IMR-90 (cell line): ENCODE measurements around the gene SIGLEC14. TPM values are rescaled to one million over a fixed set of nuclear protein-coding genes. Genes with fewer than 3 reads are reported as not detected.

Source experiments
- ATAC-seq: fragments of 200-7000 bp; cut with Tn5 transposase; 2 replicates; pipeline ENCODE4 v1.9.1; 2020; ENCODE audit warnings: low read depth, mild to moderate bottlenecking, moderate library complexity
- BruUV-seq: library from RNA; stranded (reverse); fragments of 400-500 nt; replicated peaks from 2 replicates; lab custom pipeline; 2021; lab: Mats Ljungman, UMichigan
- CTCF ChIA-PET: fragments of 300-600 bp; formaldehyde crosslinking; extraction: SDS; loops from one replicate; lab custom pipeline; 2021; ENCODE audit warnings: antibody characterized with exemption; lab: Yijun Ruan, JAX
- POLR2A ChIA-PET: fragments of 300-600 bp; sonication (Branson Sonifier 250); formaldehyde crosslinking; loops from one replicate; lab custom pipeline; 2022; ENCODE audit warnings: antibody characterized with exemption; ENCODE audit not compliant: unreplicated experiment; lab: Charles Lee
- DNase-seq: peaks from one replicate; pipeline ENCODE4 v3.0.0; 2013
- H2AFZ ChIP-seq: replicated peaks from 2 replicates; pipeline ENCODE3; 2013; ENCODE audit warnings: low read length, mild to moderate bottlenecking; ENCODE audit not compliant: poor library complexity
- H2AK5ac ChIP-seq: 2 replicates; pipeline ENCODE4 v1.6.1; 2013; ENCODE audit warnings: low read depth, low read length, inconsistent platforms
- H2AK9ac ChIP-seq: replicated peaks from 2 replicates; pipeline ENCODE3; 2013; ENCODE audit warnings: mild to moderate bottlenecking, low read depth, low read length, moderate library complexity; ENCODE audit not compliant: poor library complexity
- H2BK120ac ChIP-seq: 2 replicates; pipeline ENCODE4 v1.6.1; 2013; ENCODE audit warnings: low read depth, low read length, inconsistent platforms
- H2BK15ac ChIP-seq: 3 replicates; pipeline ENCODE4 v1.6.1; 2013; ENCODE audit warnings: low read depth, low read length, inconsistent platforms
- H2BK20ac ChIP-seq: 2 replicates; pipeline ENCODE4 v1.6.1; 2013; ENCODE audit warnings: low read depth, mild to moderate bottlenecking, inconsistent platforms, low read length, moderate library complexity
- H2BK5ac ChIP-seq: 2 replicates; pipeline ENCODE4 v1.6.1; 2013; ENCODE audit warnings: mild to moderate bottlenecking, low read depth, low read length, inconsistent platforms; ENCODE audit not compliant: poor library complexity, severe bottlenecking
- H3K14ac ChIP-seq: replicated peaks from 2 replicates; pipeline ENCODE4 v1.6.1; 2013; ENCODE audit warnings: low read depth, low read length, inconsistent platforms
- H3K18ac ChIP-seq: 2 replicates; pipeline ENCODE4 v1.6.1; 2013; ENCODE audit warnings: low read depth, low read length, control low read depth
- H3K23ac ChIP-seq: 2 replicates; pipeline ENCODE4 v1.6.1; 2013; ENCODE audit warnings: low read depth, low read length, inconsistent platforms
- H3K27ac ChIP-seq: 2 replicates; pipeline ENCODE4 v1.5.1; 2013; ENCODE audit warnings: mild to moderate bottlenecking, control low read depth, low read length; ENCODE audit not compliant: insufficient read depth
- H3K27me3 ChIP-seq: 2 replicates; pipeline ENCODE4 v1.6.1; 2013; ENCODE audit warnings: low read length; ENCODE audit not compliant: control insufficient read depth, insufficient read depth
- H3K36me3 ChIP-seq: 2 replicates; pipeline ENCODE4 v1.6.1; 2013; ENCODE audit warnings: low read length, mixed read lengths; ENCODE audit not compliant: control insufficient read depth, insufficient read depth
- H3K4ac ChIP-seq: 2 replicates; pipeline ENCODE4 v1.6.1; 2013; ENCODE audit warnings: low read depth, low read length, inconsistent platforms
- H3K4me1 ChIP-seq: 2 replicates; pipeline ENCODE4 v1.6.1; 2013; ENCODE audit warnings: low read length, mixed read lengths; ENCODE audit not compliant: control insufficient read depth, insufficient read depth
- H3K4me2 ChIP-seq: 2 replicates; pipeline ENCODE4 v1.6.1; 2013; ENCODE audit warnings: low read depth, mild to moderate bottlenecking, control low read depth, low read length, moderate library complexity
- H3K4me3 ChIP-seq: 2 replicates; pipeline ENCODE4 v1.5.1; 2013; ENCODE audit warnings: low read depth, mild to moderate bottlenecking, control low read depth, low read length, moderate library complexity; ENCODE audit not compliant: insufficient read depth
- H3K56ac ChIP-seq: 2 replicates; pipeline ENCODE4 v1.6.1; 2013; ENCODE audit warnings: low read length, inconsistent platforms; ENCODE audit not compliant: insufficient read depth; ENCODE audit errors: extremely low read depth
- H3K79me1 ChIP-seq, 2 experiments: 2 replicates each; pipeline ENCODE4 v1.6.1; 2013; ENCODE audit warnings: low read length in 2 of 2, inconsistent platforms in 1 of 2, low read depth in 1 of 2
- H3K9ac ChIP-seq: 2 replicates; pipeline ENCODE4 v1.6.1; 2013; ENCODE audit warnings: low read depth, low read length, control low read depth
- H3K9me1 ChIP-seq: 2 replicates; pipeline ENCODE4 v1.6.1; 2013; ENCODE audit warnings: low read length, inconsistent platforms; ENCODE audit not compliant: insufficient read depth
- H3K9me3 ChIP-seq: 2 replicates; pipeline ENCODE4 v1.6.1; 2013; ENCODE audit warnings: low read length; ENCODE audit not compliant: control insufficient read depth, insufficient read depth
- H4K20me1 ChIP-seq: 2 replicates; pipeline ENCODE4 v1.6.1; 2013; ENCODE audit warnings: low read length, inconsistent platforms; ENCODE audit not compliant: insufficient read depth
- H4K5ac ChIP-seq: 2 replicates; pipeline ENCODE4 v1.6.1; 2013; ENCODE audit warnings: mild to moderate bottlenecking, low read depth, low read length, control low read depth
- H4K8ac ChIP-seq, 2 experiments: 2 replicates each; pipeline ENCODE4 v1.6.1; 2013; ENCODE audit warnings: low read depth in 2 of 2, low read length in 2 of 2, control low read depth in 1 of 2, inconsistent platforms in 1 of 2
- H4K91ac ChIP-seq: 2 replicates; pipeline ENCODE4 v1.6.1; 2013; ENCODE audit warnings: low read depth, low read length, inconsistent platforms; ENCODE audit not compliant: insufficient read depth
- BHLHE40 ChIP-seq: fragments of 150-350 bp; IDR thresholded peaks from 2 replicates; pipeline ENCODE4 v1.6.1; 2016; ENCODE audit warnings: mild to moderate bottlenecking, low read depth, low read length
- CEBPB ChIP-seq: IDR thresholded peaks from 2 replicates; pipeline ENCODE4 v1.6.1; 2012; ENCODE audit warnings: low read depth, low read length, improper control_type of control experiment
- CHD1 ChIP-seq: IDR thresholded peaks from 2 replicates; pipeline ENCODE4 v1.6.1; 2012; ENCODE audit warnings: low read depth, low read length, improper control_type of control experiment
- CTCF ChIP-seq: conservative IDR thresholded peaks from 2 replicates; pipeline ENCODE4 v1.5.1; 2012; ENCODE audit warnings: mild to moderate bottlenecking, low read depth, low read length, improper control_type of control experiment
- ELK1 ChIP-seq: fragments of 150-350 bp; IDR thresholded peaks from 2 replicates; pipeline ENCODE4 v1.6.1; 2016; ENCODE audit warnings: low read depth, mild to moderate bottlenecking, low read length, moderate library complexity, borderline replicate concordance
- FOS ChIP-seq: fragments of 150-350 bp; IDR thresholded peaks from 2 replicates; pipeline ENCODE4 v1.6.1; 2016; ENCODE audit warnings: low read depth, low read length
- MAFK ChIP-seq: IDR thresholded peaks from 2 replicates; pipeline ENCODE4 v1.6.1; 2012; ENCODE audit warnings: low read depth, low read length, improper control_type of control experiment
- MAZ ChIP-seq: IDR thresholded peaks from 2 replicates; pipeline ENCODE4 v1.6.1; 2012; ENCODE audit warnings: low read depth, mild to moderate bottlenecking, low read length, improper control_type of control experiment, moderate library complexity, borderline replicate concordance
- MXI1 ChIP-seq: IDR thresholded peaks from 2 replicates; pipeline ENCODE4 v1.6.1; 2012; ENCODE audit warnings: low read depth, mild to moderate bottlenecking, low read length, moderate library complexity, borderline replicate concordance
- NFE2L2 ChIP-seq: fragments of 150-350 bp; IDR thresholded peaks from 2 replicates; pipeline ENCODE4 v1.6.1; 2016; ENCODE audit warnings: low read depth, mild to moderate bottlenecking, low read length
- POLR2A ChIP-seq: IDR thresholded peaks from 2 replicates; pipeline ENCODE4 v1.6.1; 2012; ENCODE audit warnings: mild to moderate bottlenecking, low read depth, low read length
- RAD21 ChIP-seq: IDR thresholded peaks from 2 replicates; pipeline ENCODE4 v1.6.1; 2012; ENCODE audit warnings: low read length, improper control_type of control experiment
- RCOR1 ChIP-seq: IDR thresholded peaks from 2 replicates; pipeline ENCODE4 v1.6.1; 2012; ENCODE audit warnings: mild to moderate bottlenecking, low read length, improper control_type of control experiment; ENCODE audit not compliant: insufficient replicate concordance
- RFX5 ChIP-seq: IDR thresholded peaks from 2 replicates; pipeline ENCODE4 v1.8.0; 2012; ENCODE audit warnings: low read depth, mild to moderate bottlenecking, low read length, moderate library complexity
- SMC3 ChIP-seq: fragments of 150-350 bp; IDR thresholded peaks from 2 replicates; pipeline ENCODE4 v1.6.1; 2016; ENCODE audit warnings: low read depth, mild to moderate bottlenecking, antibody characterized with exemption, low read length, moderate library complexity
- USF2 ChIP-seq: fragments of 150-350 bp; IDR thresholded peaks from 2 replicates; pipeline ENCODE4 v1.6.1; 2017; ENCODE audit warnings: mild to moderate bottlenecking, antibody characterized with exemption, low read length, low read depth
- WGBS, 2 experiments: methylation state at CpG; one replicate each; pipeline versions ENCODE4 v1.1.5 to v1.1.7; 2013; ENCODE audit warnings: missing lambda C conversion rate in 2 of 2; ENCODE audit not compliant: insufficient read length in 1 of 2; ENCODE audit errors: extremely low coverage in 2 of 2; 5-methylcytosine and 5-hydroxymethylcytosine counted together
- dilution Hi-C: fragments of 300-500 bp; cut with HindIII; formaldehyde crosslinking; loops from one replicate; pipeline ENCODE4 v1.14.3; 2018; ENCODE audit warnings: low sequenced_read_pairs; ENCODE audit not compliant: unreplicated experiment
- in situ Hi-C: fragments of 300-500 bp; cut with MboI; formaldehyde crosslinking; loops from 3 replicates; pipeline ENCODE4 v1.14.3; 2019; ENCODE audit warnings: low sequenced_read_pairs, inconsistent platforms, mixed read lengths
- intact Hi-C: fragments of 100-400 bp; cut with micrococcal nuclease; formaldehyde crosslinking; loops from 2 replicates; pipeline ENCODE4 v1.10.0; 2022
- polyA plus RNA-seq, 3 experiments: library from polyadenylated mRNA; depleted of rRNA; stranded (reverse); fragments of >200 nt; gene quantifications; 2 replicates each; pipeline ENCODE4 v1.2.3, GENCODE V29; 2012; ENCODE audit warnings: low replicate concordance in 1 of 3
- total RNA-seq: library from RNA; depleted of rRNA; stranded (reverse); fragments of >200 nt; gene quantifications from 2 replicates; pipeline ENCODE4 v1.2.3, GENCODE V29; 2012

The SIGLEC14 gene
- total and polyA plus RNA-seq, 2 of the 4 experiments (the other 2 are of a cell fraction): not detected

GRCh38 chr19:51610576-51610975, 36.0 kb downstream of the SIGLEC14 start:
- Histone ChIP-seq H2AFZ (no peak overlapping the region), H3K36me3 (no peaks in the 10 kb centered on the region), H3K18ac (no peak overlapping the region), H2AK5ac (no peak overlapping the region), H3K27me3 (no peaks in the 10 kb centered on the region), H3K9me3 (no peaks in the 10 kb centered on the region), H2BK5ac (no peak overlapping the region), H3K4me3 (no peak overlapping the region), H2BK20ac (no peak overlapping the region), H3K27ac (no peak overlapping the region), H3K56ac (no peak overlapping the region), H4K8ac (no peak overlapping the region), H2AK9ac (no peak overlapping the region), H3K4me2 (no peak overlapping the region), H3K4ac (no peak overlapping the region), H2BK15ac (no peak overlapping the region), H4K91ac (no peak overlapping the region), H4K5ac (no peak overlapping the region), H3K9ac (no peak overlapping the region), H2BK120ac (no peak overlapping the region), H4K20me1 (no peaks in the 10 kb centered on the region), H3K14ac (no peak overlapping the region), H3K4me1 (no peaks in the 10 kb centered on the region), H3K9me1 (no peaks in the 10 kb centered on the region), H3K79me1 (no peaks in the 10 kb centered on the region), H3K23ac (no peak overlapping the region)
- intact Hi-C loops (no loop called here), in situ Hi-C loops (no loop called here), dilution Hi-C loops (no loop called here)
- POLR2A ChIA-PET: no interaction called here
- TF ChIP-seq POLR2A: no peak
- TF ChIP-seq FOS: no peak
- TF ChIP-seq ELK1: no peak
- TF ChIP-seq SMC3: no peak
- no peak for TF ChIP-seq NFE2L2
- TF ChIP-seq RCOR1: no peak
- no peak for TF ChIP-seq MAFK
- TF ChIP-seq RFX5: no peak
- TF ChIP-seq RAD21: no peak
- no peak for TF ChIP-seq MAZ
- no peak for TF ChIP-seq CTCF
- TF ChIP-seq BHLHE40: no peak
- no peak for TF ChIP-seq USF2
- no peak for TF ChIP-seq CEBPB
- TF ChIP-seq MXI1: no peak
- TF ChIP-seq CHD1: no peak
- CTCF ChIA-PET: no interaction called here
- no peak for ATAC-seq
- DNase-seq: no peak
- WGBS, 2 experiments: no CpG with 5 or more reads among the region's 1 CpG
- BruUV-seq: no TSS peak
